Sigmoid colon (tissue), 7 donors: ENCODE results near the gene CDKAL1. TPM values are rescaled to one million over a fixed set of nuclear protein-coding genes. Genes with fewer than 3 reads are reported as not detected.

Experiments used
- DNase-seq: peaks from one replicate; pipeline ENCODE4 v3.0.0-alpha.2; 2019
- H3K27ac ChIP-seq, 4 donors: fragments of 200-600 bp; sonication (generic); one replicate each; pipeline ENCODE4 v1.5.1; 2016 to 2019; ENCODE audit warnings: mild to moderate bottlenecking in 1 of 4
- H3K27me3 ChIP-seq, 3 donors: fragments of 200-600 bp; sonication (generic); one replicate each; pipeline ENCODE4 v1.5.1; 2019; ENCODE audit warnings: mild to moderate bottlenecking in 1 of 3
- H3K36me3 ChIP-seq, 4 donors: fragments of 200-600 bp; sonication (generic); one replicate each; pipeline ENCODE4 v1.5.1; 2016 to 2019
- H3K4me1 ChIP-seq, 4 donors: fragments of 200-600 bp; sonication (generic); one replicate each; pipeline ENCODE4 v1.5.1; 2017 to 2019
- H3K4me3 ChIP-seq, 4 donors: fragments of 200-600 bp; sonication (generic); one replicate each; pipeline ENCODE4 v1.5.1; 2017 to 2019; ENCODE audit warnings: mild to moderate bottlenecking in 2 of 4, moderate library complexity in 1 of 4
- H3K9me3 ChIP-seq, 4 donors: fragments of 200-600 bp in 3 of 4; sonication (generic) in 3 of 4; one replicate each; pipeline versions ENCODE4 v1.5.1 to v1.6.1; 2013 to 2019
- CTCF ChIP-seq, 4 experiments: fragments of 450-650 bp in 3 of 4; fragments of 200-600 bp in 1 of 4; IDR thresholded peaks; one replicate each; pipeline ENCODE4 v1.5.1; 2016 to 2019; ENCODE audit warnings: antibody characterized with exemption in 4 of 4, mild to moderate bottlenecking in 3 of 4, moderate library complexity in 2 of 4
- EP300 ChIP-seq, 4 donors: sonication (generic); formaldehyde crosslinking; IDR thresholded peaks; one replicate each; pipeline ENCODE4 v1.6.1; 2017; ENCODE audit warnings: antibody characterized with exemption in 4 of 4
- POLR2A ChIP-seq, 2 donors: fragments of 450-650 bp; IDR thresholded peaks; one replicate each; pipeline ENCODE4 v1.6.1; 2016; ENCODE audit warnings: antibody characterized with exemption in 2 of 2, mild to moderate bottlenecking in 2 of 2, moderate library complexity in 2 of 2
- POLR2AphosphoS5 ChIP-seq, 4 donors: sonication (generic); formaldehyde crosslinking; IDR thresholded peaks; one replicate each; pipeline ENCODE4 v1.6.1; 2017; ENCODE audit warnings: antibody characterized with exemption in 4 of 4
- WGBS, 2 donors: extraction: QIAGEN DNeasy Blood & Tissue Kit; methylation state at CpG; one replicate each; pipeline ENCODE4 v1.1.7; 2013; 5-methylcytosine and 5-hydroxymethylcytosine counted together
- intact Hi-C: fragments of 100-400 bp; cut with DNase I; formaldehyde crosslinking; loops from one replicate; pipeline ENCODE4 v1.15.1; 2023
- polyA plus RNA-seq, 3 donors: library from polyadenylated mRNA; stranded (reverse); fragments of 200-250 nt; gene quantifications; one replicate each; pipeline ENCODE4 v1.2.3, GENCODE V29; 2013
- total RNA-seq, 4 donors: library from RNA; depleted of rRNA; stranded (reverse); fragments of >200 nt; gene quantifications; one replicate each; pipeline ENCODE4 v1.1.0, GENCODE V29; 2016
- donor health status: healthy with polysubstance abuse.
- donor health status: Bipolar disorder and iron deficiency.
- donor health status: healthy.

CDKAL1 gene
- total and polyA plus RNA-seq, 7 donors = 2.8 to 14.7 (median 11.4) TPM

- H3K27me3 ChIP-seq = no peaks in the 10 kb centered on the region
- no peak for DNase-seq
- WGBS, 2 donors = 97 to 99% methylated on average over 7 of the region's 7 CpGs
- no peaks in the 10 kb centered on the region for H3K4me1 ChIP-seq
- H3K4me3 ChIP-seq = no peak overlapping the region
- TF ChIP-seq EP300 (IDR thresholded peaks at IDR 0.05) = no peak
- TF ChIP-seq POLR2A (IDR thresholded peaks at IDR 0.05) = no peak
- no peak for TF ChIP-seq CTCF (IDR thresholded peaks at IDR 0.05)
- TF ChIP-seq POLR2AphosphoS5 (IDR thresholded peaks at IDR 0.05) = no peak
- no peak overlapping the region for H3K27ac ChIP-seq
- intact Hi-C loops = no loop called here
- no peaks in the 10 kb centered on the region for H3K36me3 ChIP-seq
- H3K9me3 ChIP-seq = no peaks in the 10 kb centered on the region
Observed at GRCh38 chr6:20797597-20797996, 263.3 kb downstream of the CDKAL1 start.

DNA sequence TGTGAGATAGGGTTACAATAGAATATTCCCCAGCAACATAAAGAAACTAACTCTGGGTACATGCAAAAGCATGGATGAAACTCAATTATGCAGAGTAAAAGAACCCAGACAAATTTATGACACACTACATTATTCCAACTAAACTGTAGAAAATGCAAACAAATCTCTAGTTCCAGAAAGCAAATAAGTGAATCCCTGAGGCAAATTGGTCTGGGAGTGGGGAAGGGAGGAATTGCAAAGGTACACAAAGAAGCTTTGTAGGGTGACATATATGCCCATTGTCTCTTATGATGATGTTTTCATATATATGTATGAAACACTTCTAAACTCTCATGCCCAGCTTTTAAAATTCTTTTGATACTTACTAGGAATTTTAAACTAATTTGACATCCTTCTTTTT is 266.0 kb downstream of the CDKAL1 start:
- no peak for DNase-seq
- Histone ChIP-seq H3K36me3 (no peaks in the 10 kb centered on the region), H3K27ac (no peak overlapping the region), H3K4me1 (peaks cover 0 to 13% (median 8%) of the 10 kb centered on the region in 4 donors), H3K27me3 (no peaks in the 10 kb centered on the region), H3K4me3 (no peak overlapping the region), H3K9me3 (no peaks in the 10 kb centered on the region)
- TF ChIP-seq CTCF (IDR thresholded peaks at IDR 0.05) (no peak), EP300 (IDR thresholded peaks at IDR 0.05) (no peak), POLR2A (IDR thresholded peaks at IDR 0.05) (no peak), POLR2AphosphoS5 (IDR thresholded peaks at IDR 0.05) (no peak)
- intact Hi-C loops = no loop called here

- TF ChIP-seq EP300 (IDR thresholded peaks at IDR 0.05) (no peak), POLR2AphosphoS5 (IDR thresholded peaks at IDR 0.05) (no peak), CTCF (IDR thresholded peaks at IDR 0.05) (no peak), POLR2A (IDR thresholded peaks at IDR 0.05) (no peak)
- Histone ChIP-seq H3K36me3 (no peaks in the 10 kb centered on the region), H3K4me1 (peaks cover 0 to 16% (median 8%) of the 10 kb centered on the region in 4 donors), H3K27me3 (no peaks in the 10 kb centered on the region), H3K9me3 (no peaks in the 10 kb centered on the region), H3K27ac (no peak overlapping the region), H3K4me3 (no peak overlapping the region)
- 95 to 96% methylated on average over 4 of the region's 4 CpGs for WGBS, 2 donors
- intact Hi-C loops = no loop called here
- no peak for DNase-seq
Observed at GRCh38 chr6:20800653-20801052, 266.4 kb downstream of the CDKAL1 start.

GRCh38 chr6:20801595-20801994 is 267.3 kb downstream of the CDKAL1 start:
- H3K27ac ChIP-seq = no peak overlapping the region
- H3K4me1 ChIP-seq = peaks cover 0 to 16% (median 8%) of the 10 kb centered on the region in 4 donors
- DNase-seq = no peak
- no peaks in the 10 kb centered on the region for H3K36me3 ChIP-seq
- intact Hi-C loops = no loop called here
- no peaks in the 10 kb centered on the region for H3K27me3 ChIP-seq
- WGBS, 2 donors = 98 to 99% methylated on average over 3 of the region's 3 CpGs
- TF ChIP-seq POLR2A (IDR thresholded peaks at IDR 0.05) (no peak), EP300 (IDR thresholded peaks at IDR 0.05) (no peak), CTCF (IDR thresholded peaks at IDR 0.05) (no peak), POLR2AphosphoS5 (IDR thresholded peaks at IDR 0.05) (no peak)
- no peaks in the 10 kb centered on the region for H3K9me3 ChIP-seq
- no peak overlapping the region for H3K4me3 ChIP-seq

DNA sequence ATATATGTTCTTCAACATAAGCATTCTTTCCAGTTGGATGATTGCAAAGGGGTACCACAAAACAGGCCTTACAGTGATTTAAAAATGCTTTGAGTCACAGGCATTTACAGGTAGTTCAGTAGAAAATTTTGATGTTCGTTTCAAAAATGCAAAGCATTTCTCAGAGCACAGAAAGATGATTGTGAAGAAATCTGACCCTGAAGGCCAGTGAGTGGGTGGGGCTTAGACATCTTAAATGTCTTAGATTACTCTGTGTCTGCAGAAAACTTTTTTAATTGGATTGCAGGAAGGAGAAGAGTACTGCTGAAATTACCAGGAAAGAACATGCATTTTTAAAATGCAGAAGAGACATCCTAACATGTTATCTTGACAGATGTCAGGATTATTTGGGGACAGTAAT is 268.3 kb downstream of the CDKAL1 start:
- intact Hi-C loops = no loop called here
- WGBS, 2 donors = 53 to 65% methylated on average over 1 of the region's 1 CpG
- TF ChIP-seq POLR2A (IDR thresholded peaks at IDR 0.05) = no peak
- TF ChIP-seq EP300 (IDR thresholded peaks at IDR 0.05) = no peak
- TF ChIP-seq CTCF (IDR thresholded peaks at IDR 0.05) = no peak
- TF ChIP-seq POLR2AphosphoS5 (IDR thresholded peaks at IDR 0.05) = no peak

More for the DNA sequence above, 268.3 kb downstream of the CDKAL1 start:
- Histone ChIP-seq H3K4me3 (no peak overlapping the region), H3K4me1 (peaks cover 0 to 16% (median 8%) of the 10 kb centered on the region in 4 donors), H3K27ac (no peak overlapping the region), H3K9me3 (no peaks in the 10 kb centered on the region), H3K36me3 (no peaks in the 10 kb centered on the region), H3K27me3 (no peaks in the 10 kb centered on the region)
- DNase-seq = no peak
